ENCODE data around the gene PRTN3.

DNA sequence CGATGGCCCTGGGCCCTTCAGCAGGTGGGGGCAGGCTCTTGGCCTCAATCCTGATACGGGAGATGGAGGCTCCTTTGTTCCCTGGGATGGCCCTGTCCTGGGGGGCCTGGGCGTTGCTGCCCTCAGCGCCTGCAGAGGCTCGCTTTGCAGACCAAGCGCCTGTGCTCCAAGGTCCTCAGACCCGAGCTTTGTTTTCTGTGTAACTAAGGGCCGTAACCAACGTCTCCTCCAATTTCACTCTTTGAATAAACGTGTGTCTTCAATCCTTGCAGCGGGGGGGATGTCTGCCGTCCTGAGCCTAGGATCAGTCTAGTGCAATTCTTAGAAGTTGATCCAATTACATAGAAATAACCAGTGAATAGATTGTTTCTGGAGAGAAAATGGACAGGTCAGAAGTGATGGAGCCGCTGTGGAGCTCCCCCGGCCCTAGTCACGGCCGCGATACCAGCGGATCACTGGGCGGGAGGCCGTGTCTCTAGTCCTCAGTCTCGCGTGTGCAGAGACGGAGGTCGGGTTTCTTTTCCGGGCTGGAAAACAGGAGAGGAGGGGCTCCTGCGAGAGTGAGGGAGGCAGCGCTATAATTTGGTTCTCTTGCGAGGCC is 38.2 kb upstream of the PRTN3 start:
- TF ChIP-seq, protein P1, sequence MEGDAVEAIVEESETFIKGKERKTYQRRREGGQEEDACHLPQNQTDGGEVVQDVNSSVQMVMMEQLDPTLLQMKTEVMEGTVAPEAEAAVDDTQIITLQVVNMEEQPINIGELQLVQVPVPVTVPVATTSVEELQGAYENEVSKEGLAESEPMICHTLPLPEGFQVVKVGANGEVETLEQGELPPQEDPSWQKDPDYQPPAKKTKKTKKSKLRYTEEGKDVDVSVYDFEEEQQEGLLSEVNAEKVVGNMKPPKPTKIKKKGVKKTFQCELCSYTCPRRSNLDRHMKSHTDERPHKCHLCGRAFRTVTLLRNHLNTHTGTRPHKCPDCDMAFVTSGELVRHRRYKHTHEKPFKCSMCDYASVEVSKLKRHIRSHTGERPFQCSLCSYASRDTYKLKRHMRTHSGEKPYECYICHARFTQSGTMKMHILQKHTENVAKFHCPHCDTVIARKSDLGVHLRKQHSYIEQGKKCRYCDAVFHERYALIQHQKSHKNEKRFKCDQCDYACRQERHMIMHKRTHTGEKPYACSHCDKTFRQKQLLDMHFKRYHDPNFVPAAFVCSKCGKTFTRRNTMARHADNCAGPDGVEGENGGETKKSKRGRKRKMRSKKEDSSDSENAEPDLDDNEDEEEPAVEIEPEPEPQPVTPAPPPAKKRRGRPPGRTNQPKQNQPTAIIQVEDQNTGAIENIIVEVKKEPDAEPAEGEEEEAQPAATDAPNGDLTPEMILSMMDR (conservative IDR thresholded peaks at IDR 0.05), result no peak
- TF ChIP-seq ZFX (IDR thresholded peaks at IDR 0.05), result no peak

All from C4-2B (cell line).